ENCODE results near the gene TBC1D22A. TPM values are rescaled to one million over a fixed set of nuclear protein-coding genes. Genes with fewer than 3 reads are reported as not detected.

TBC1D22A gene
- total RNA-seq, 6 experiments from 2014 or later, result 20.4 to 24.1 (median 22.2) TPM

DNA sequence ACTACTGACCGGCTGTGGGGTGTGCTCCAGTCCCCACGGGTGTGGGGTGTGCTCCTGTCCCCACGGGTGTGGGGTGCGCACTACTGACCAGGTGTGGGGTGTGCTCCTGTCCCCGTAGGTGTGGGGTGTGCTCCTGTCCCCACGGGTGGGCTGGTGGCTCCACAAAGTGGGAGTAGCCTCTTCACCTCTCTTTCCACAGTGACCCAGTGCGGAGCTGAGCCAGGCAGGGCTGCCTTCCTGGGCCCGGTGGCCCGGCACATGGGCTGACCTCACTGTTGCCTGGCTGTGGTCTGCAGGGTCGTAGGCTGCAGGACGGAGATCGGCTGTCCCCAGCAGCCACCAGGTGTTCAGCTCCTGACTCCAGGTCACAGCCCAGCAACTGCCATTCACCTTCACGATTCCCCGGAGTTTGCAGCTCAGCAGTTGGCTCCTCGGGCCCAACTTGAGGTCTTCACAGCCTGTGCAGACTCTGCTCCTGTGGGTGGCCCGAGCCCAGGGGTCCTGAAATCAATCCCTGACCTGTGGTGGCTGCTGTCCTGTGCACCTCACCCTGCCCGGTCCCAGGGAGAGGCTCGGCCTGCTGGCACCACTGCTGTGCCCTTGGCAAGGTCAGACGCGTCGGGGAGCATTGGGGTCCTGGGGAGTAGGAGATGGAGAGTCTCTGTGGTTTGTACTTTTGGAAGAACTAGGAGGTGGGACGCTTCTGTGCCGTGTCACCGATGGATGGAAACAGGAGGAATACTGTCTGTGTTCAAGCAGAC lies 414.3 kb downstream of the TBC1D22A start:
- DNase-seq, result no peak
- peaks cover 26% of the 10 kb centered on the region; the same call in 1 of the 2 replicates for H3K9me3 Mint-ChIP-seq
- H3K27ac Mint-ChIP-seq, result no peak overlapping the region
- TF ChIP-seq CTCF (IDR thresholded peaks at IDR 0.05), result no peak
- no peaks in the 10 kb centered on the region for H3K4me1 Mint-ChIP-seq (ENCODE audit: low read depth)
- H3K27me3 Mint-ChIP-seq (ENCODE audit: insufficient read depth), result peaks cover 6% of the 10 kb centered on the region
- peaks cover 7% of the 10 kb centered on the region; the same call in 1 of the 2 replicates for H3K36me3 Mint-ChIP-seq (ENCODE audit: low read depth)
- H3K4me3 Mint-ChIP-seq, result no peak overlapping the region

GRCh38 chr22:47177334-47177815 lies 414.9 kb downstream of the TBC1D22A start:
- Mint-ChIP-seq H3K4me3 (no peak overlapping the region), H3K36me3 (ENCODE audit: low read depth) (peaks cover 7% of the 10 kb centered on the region; the same call in 1 of the 2 replicates), H3K27me3 (ENCODE audit: insufficient read depth) (peaks cover 5% of the 10 kb centered on the region), H3K27ac (no peak overlapping the region), H3K9me3 (peaks cover 26% of the 10 kb centered on the region), H3K4me1 (ENCODE audit: low read depth) (no peaks in the 10 kb centered on the region)
- no peak for TF ChIP-seq CTCF (IDR thresholded peaks at IDR 0.05)
- DNase-seq, result no peak

- no peaks in the 10 kb centered on the region for H3K4me1 Mint-ChIP-seq (ENCODE audit: low read depth)
- H3K27ac Mint-ChIP-seq, result no peak overlapping the region
- TF ChIP-seq CTCF (IDR thresholded peaks at IDR 0.05), result no peak
- H3K4me3 Mint-ChIP-seq, result no peak overlapping the region
- peaks cover 30% of the 10 kb centered on the region for H3K9me3 Mint-ChIP-seq
- peaks cover 7% of the 10 kb centered on the region; the same call in 1 of the 2 replicates for H3K36me3 Mint-ChIP-seq (ENCODE audit: low read depth)
- no peak for DNase-seq
- peaks cover 4% of the 10 kb centered on the region for H3K27me3 Mint-ChIP-seq (ENCODE audit: insufficient read depth)
Measured at GRCh38 chr22:47178339-47178738, 415.9 kb downstream of the TBC1D22A start.

DNA sequence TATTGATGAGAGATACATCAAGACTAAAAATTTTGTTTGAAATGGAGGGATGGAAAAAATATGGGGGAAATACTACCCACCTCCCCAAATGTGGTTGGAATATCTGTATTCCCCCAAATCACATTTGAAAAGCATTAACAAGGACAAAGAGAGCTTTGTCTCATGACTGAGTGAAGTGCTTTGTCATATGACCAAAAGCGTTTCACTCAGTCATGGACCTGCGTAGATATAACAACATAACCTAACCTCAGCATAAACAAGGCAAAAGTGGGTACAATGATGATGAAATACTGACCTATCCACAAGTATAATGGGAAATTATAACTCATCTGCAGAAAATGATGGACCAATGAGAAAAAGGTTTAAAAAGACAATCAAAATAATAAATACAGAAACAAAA lies 418.3 kb downstream of the TBC1D22A start:
- Mint-ChIP-seq H3K36me3 (ENCODE audit: low read depth) (no peaks in the 10 kb centered on the region), H3K4me1 (ENCODE audit: low read depth) (no peaks in the 10 kb centered on the region), H3K9me3 (peaks cover 46% of the 10 kb centered on the region), H3K27ac (no peak overlapping the region), H3K27me3 (ENCODE audit: insufficient read depth) (peaks cover 2% of the 10 kb centered on the region), H3K4me3 (no peak overlapping the region)
- no peak for DNase-seq
- TF ChIP-seq CTCF (IDR thresholded peaks at IDR 0.05), result no peak

- Mint-ChIP-seq H3K4me3 (no peak overlapping the region), H3K27me3 (ENCODE audit: insufficient read depth) (peaks cover 6% of the 10 kb centered on the region; the same call in 1 of the 2 replicates), H3K4me1 (ENCODE audit: low read depth) (no peaks in the 10 kb centered on the region), H3K27ac (no peak overlapping the region), H3K36me3 (ENCODE audit: low read depth) (no peaks in the 10 kb centered on the region), H3K9me3 (peaks cover 22% of the 10 kb centered on the region)
- DNase-seq, result no peak
- TF ChIP-seq CTCF (IDR thresholded peaks at IDR 0.05), result no peak
Measured at GRCh38 chr22:47187176-47187957, 424.9 kb downstream of the TBC1D22A start.

Measured in HFFc6 (cell line).